ENCODE results near the gene MARCHF6.

MARCHF6 gene

DNA sequence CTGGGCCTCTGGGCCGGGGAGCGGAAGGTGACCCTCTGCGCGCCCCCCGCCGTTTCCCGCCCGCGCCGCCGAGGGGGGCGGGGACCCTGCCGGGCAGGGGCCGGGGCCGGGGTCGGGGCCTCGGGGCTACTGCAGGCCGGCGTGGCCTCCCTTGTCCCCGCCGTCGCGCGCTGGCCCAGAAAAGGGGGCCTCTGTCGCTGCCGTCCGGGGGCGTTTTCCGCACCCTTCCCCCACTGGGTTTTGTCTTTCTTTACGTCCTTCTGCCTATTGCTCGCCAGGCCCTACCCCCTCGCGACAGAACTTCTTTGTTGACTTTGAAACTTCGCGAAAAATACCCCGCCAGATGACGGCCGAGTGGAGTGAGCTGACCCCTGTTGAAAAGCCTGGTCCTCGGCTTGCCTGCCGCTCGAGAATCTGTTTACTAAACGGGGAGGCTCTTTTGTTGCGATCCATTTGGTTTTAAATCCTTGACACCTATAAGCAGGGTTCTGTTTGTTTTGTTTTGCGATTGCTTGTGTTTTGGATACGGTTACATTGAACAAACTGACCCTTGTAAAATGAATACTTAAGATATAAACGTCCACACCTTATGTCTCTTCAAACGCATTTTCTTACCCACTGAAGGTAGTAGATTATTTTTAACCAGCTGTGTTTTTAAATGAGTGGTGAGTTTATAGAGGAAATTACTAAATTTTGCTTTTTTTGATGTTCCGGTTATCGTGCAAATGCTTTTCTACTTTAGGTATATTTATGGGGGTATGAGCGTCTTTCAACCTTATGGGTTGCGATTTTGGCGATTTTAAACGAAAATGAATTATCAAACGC, 765 bp downstream of the MARCHF6 start:
- TF ChIP-seq TAF1 (IDR thresholded peaks at IDR 0.05; ENCODE audit: borderline replicate concordance, insufficient read depth, low read length) (no peak), SIN3A (IDR thresholded peaks at IDR 0.05; ENCODE audit: borderline replicate concordance, insufficient read depth, low read length) (peak; percentile 79; the same call in 1 of the 2 replicates)

DNA sequence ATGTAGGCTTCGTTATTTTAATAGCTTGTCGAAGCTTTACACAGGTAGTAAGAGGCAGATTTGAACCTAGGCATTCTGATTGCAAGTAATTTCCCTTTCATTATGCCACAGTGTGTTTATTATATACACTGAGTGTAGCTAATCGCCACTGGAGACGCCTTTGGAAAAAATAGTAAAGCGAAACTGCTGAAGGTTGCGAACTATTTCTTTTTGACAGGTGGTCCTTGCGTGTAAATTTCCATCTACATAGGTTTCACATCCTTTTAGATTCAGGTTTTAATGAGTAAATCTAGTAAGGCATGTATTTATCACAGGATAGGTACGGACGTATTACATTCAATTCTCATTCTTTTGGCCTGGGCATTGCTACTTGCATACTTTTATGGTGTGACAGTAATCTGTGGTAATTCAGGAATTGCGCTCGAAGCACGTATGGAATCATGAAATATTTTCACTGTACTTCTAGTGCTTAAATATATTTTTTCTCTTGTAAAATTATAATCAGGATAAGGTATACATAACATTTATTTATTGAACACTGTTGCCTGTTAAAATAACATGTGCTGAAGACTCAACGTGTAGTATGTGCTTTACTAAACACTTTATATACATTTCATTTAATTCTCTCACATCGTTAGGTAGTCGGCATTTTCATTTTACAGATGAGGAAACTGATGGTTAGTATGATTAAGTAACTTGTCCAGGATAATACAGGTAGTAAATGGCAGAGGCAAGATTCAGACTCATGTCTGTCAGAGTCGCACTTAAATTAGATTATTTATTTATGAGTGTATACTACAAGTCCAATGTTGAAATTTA, 1.8 kb downstream of the MARCHF6 start:
- TF ChIP-seq, protein P1, sequence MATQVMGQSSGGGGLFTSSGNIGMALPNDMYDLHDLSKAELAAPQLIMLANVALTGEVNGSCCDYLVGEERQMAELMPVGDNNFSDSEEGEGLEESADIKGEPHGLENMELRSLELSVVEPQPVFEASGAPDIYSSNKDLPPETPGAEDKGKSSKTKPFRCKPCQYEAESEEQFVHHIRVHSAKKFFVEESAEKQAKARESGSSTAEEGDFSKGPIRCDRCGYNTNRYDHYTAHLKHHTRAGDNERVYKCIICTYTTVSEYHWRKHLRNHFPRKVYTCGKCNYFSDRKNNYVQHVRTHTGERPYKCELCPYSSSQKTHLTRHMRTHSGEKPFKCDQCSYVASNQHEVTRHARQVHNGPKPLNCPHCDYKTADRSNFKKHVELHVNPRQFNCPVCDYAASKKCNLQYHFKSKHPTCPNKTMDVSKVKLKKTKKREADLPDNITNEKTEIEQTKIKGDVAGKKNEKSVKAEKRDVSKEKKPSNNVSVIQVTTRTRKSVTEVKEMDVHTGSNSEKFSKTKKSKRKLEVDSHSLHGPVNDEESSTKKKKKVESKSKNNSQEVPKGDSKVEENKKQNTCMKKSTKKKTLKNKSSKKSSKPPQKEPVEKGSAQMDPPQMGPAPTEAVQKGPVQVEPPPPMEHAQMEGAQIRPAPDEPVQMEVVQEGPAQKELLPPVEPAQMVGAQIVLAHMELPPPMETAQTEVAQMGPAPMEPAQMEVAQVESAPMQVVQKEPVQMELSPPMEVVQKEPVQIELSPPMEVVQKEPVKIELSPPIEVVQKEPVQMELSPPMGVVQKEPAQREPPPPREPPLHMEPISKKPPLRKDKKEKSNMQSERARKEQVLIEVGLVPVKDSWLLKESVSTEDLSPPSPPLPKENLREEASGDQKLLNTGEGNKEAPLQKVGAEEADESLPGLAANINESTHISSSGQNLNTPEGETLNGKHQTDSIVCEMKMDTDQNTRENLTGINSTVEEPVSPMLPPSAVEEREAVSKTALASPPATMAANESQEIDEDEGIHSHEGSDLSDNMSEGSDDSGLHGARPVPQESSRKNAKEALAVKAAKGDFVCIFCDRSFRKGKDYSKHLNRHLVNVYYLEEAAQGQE (IDR thresholded peaks at IDR 0.05; ENCODE audit: insufficient read depth in 1 of 2, low read depth in 2 of 2, low read length in 2 of 2) = no peak
- TF ChIP-seq POLR2AphosphoS5 (IDR thresholded peaks at IDR 0.05; ENCODE audit: low read depth, low read length) (no peak), TAF1 (IDR thresholded peaks at IDR 0.05; ENCODE audit: borderline replicate concordance, insufficient read depth, low read length) (no peak), FOXP2 (optimal IDR thresholded peaks at IDR 0.05; ENCODE audit: borderline replicate concordance, extremely low read depth, extremely low read length, insufficient read depth) (no peak), SIN3A (IDR thresholded peaks at IDR 0.05; ENCODE audit: borderline replicate concordance, insufficient read depth, low read length) (no peak)

DNA sequence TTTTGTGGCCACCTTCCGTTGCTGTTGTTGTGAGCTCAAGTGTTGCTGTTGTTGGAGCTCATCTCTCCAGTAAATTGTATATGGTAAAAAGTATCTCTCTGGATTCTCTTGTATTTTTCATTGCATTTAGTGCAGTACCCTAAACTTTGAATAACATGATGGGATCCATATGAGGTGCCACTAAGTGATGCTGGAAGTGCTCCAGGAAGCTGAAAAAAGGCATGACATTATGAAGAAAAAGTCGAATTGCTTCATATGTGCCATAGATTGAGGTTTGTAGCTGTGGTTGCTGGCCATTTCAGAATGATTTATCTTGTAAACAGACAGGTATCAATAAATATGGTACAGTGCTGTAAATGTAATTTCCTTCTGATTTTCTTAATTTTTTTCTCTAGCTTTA, 5.5 kb downstream of the MARCHF6 start:
- TF ChIP-seq, protein P1 (IDR thresholded peaks at IDR 0.05; ENCODE audit: insufficient read depth in 1 of 2, low read depth in 2 of 2, low read length in 2 of 2) = no peak
- TF ChIP-seq TAF1 (IDR thresholded peaks at IDR 0.05; ENCODE audit: borderline replicate concordance, insufficient read depth, low read length) = no peak
- TF ChIP-seq POLR2AphosphoS5 (IDR thresholded peaks at IDR 0.05; ENCODE audit: low read depth, low read length) = no peak
- TF ChIP-seq FOXP2 (optimal IDR thresholded peaks at IDR 0.05; ENCODE audit: borderline replicate concordance, extremely low read depth, extremely low read length, insufficient read depth) = no peak

DNA sequence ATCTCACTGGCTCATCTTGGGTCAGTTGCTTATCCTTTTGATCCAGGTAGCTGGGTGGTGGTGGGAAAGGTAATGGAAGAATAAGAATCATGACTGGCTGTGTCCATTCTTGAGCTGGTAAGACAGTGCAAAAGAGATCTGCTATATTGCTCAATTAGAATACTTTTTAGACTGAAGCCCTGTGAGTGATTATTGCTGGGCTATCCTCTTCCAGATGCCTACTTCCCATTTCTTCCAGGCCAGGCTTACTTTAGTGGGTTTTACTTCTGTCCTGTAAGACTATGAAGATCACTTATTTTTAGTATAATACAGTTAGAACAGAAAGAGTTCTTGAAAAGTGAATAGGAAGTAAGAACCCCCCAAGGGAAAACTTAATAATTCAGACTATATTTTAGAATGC, 7.2 kb downstream of the MARCHF6 start:
- TF ChIP-seq SIN3A (IDR thresholded peaks at IDR 0.05; ENCODE audit: borderline replicate concordance, insufficient read depth, low read length) (no peak), TAF1 (IDR thresholded peaks at IDR 0.05; ENCODE audit: borderline replicate concordance, insufficient read depth, low read length) (no peak), FOXP2 (optimal IDR thresholded peaks at IDR 0.05; ENCODE audit: borderline replicate concordance, extremely low read depth, extremely low read length, insufficient read depth) (no peak), POLR2AphosphoS5 (IDR thresholded peaks at IDR 0.05; ENCODE audit: low read depth, low read length) (no peak)
- TF ChIP-seq, protein P1 (IDR thresholded peaks at IDR 0.05; ENCODE audit: insufficient read depth in 1 of 2, low read depth in 2 of 2, low read length in 2 of 2) = no peak

DNA sequence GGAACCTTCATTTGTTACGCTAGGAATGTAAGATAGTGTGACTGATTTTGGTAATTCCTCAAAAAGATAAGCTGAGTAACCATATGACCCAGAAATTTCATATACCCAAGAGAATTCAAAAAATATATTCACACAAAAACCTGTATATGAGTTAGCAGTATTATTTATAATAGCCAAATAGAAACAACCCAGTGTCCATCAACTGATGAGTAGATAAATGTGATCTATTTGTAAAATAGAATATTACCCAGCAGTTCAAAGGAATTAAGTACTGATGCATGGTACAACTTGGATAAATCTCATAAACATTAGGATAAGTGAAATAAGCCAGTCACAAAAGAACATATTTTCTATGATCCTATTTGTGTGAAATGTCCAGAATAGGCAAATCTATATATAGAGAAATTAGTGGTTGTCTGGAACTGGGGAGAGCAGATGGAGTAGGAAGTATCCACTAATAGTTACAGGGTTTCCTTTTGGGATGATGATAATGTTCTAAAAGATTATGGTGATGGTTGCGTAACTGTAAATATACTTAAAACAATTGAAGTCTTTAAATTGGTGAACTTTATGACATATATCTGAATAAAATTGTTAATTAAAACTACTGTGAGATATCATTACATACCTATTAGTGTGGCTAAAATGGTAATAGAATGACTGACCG, 10.2 kb downstream of the MARCHF6 start:
- TF ChIP-seq TAF1 (IDR thresholded peaks at IDR 0.05; ENCODE audit: borderline replicate concordance, insufficient read depth, low read length) (no peak), SIN3A (IDR thresholded peaks at IDR 0.05; ENCODE audit: borderline replicate concordance, insufficient read depth, low read length) (no peak), FOXP2 (optimal IDR thresholded peaks at IDR 0.05; ENCODE audit: borderline replicate concordance, extremely low read depth, extremely low read length, insufficient read depth) (no peak), POLR2AphosphoS5 (IDR thresholded peaks at IDR 0.05; ENCODE audit: low read depth, low read length) (no peak)
- TF ChIP-seq, protein P1 (IDR thresholded peaks at IDR 0.05; ENCODE audit: insufficient read depth in 1 of 2, low read depth in 2 of 2, low read length in 2 of 2) = no peak
